Natural killer cell treated with Interleukin-12 subunit alpha and Interleukin-12 subunit beta and Interleukin-15 and Interleukin-18, amount 100 ng/mL, for 72 hours (primary cell): ENCODE measurements around the gene GNAT1. TPM values are rescaled to one million over a fixed set of nuclear protein-coding genes. Genes with fewer than 3 reads are reported as not detected.

Source experiments
- ATAC-seq, 2 donors: fragments of 150-1000 bp; cut with Tn5 transposase in 1 of 2; sonication (Bioruptor Pico), chemical (Tn5 transposase) in 1 of 2; 2 replicates each; pipeline ENCODE4 v1.10.0; 2021
- DNase-seq: peaks from one replicate; pipeline ENCODE4 v3.0.0; 2022; ENCODE audit warnings: low spot score
- H3K27ac Mint-ChIP-seq, 2 donors: 1 replicate in 1 of 2; 2 replicates in 1 of 2; pipeline ENCODE4 v1.8.0; 2022; ENCODE audit warnings: mixed read lengths in 2 of 2, mild to moderate bottlenecking in 1 of 2, moderate library complexity in 1 of 2
- H3K27me3 Mint-ChIP-seq, 2 donors: 1 replicate in 1 of 2; 2 replicates in 1 of 2; pipeline ENCODE4 v1.8.0; 2022; ENCODE audit warnings: mixed read lengths in 2 of 2
- H3K36me3 Mint-ChIP-seq: one replicate; pipeline ENCODE4 v1.8.0; 2022; ENCODE audit warnings: mixed read lengths
- H3K4me1 Mint-ChIP-seq, 2 donors: 1 replicate in 1 of 2; 2 replicates in 1 of 2; pipeline ENCODE4 v1.8.0; 2022; ENCODE audit warnings: low read depth in 2 of 2, mixed read lengths in 2 of 2, mild to moderate bottlenecking in 1 of 2
- H3K4me3 Mint-ChIP-seq: one replicate; pipeline ENCODE4 v1.8.0; 2022; ENCODE audit warnings: mixed read lengths
- H3K9me3 Mint-ChIP-seq: 2 replicates; pipeline ENCODE4 v1.8.0; 2022; ENCODE audit warnings: mixed read lengths
- total RNA-seq, 2 donors: library from RNA; stranded (reverse); gene quantifications; one replicate each; pipeline ENCODE4 v1.2.3, GENCODE V29; 2022

GNAT1 gene
- total RNA-seq, 2 donors from 2014 or later, result not detected

DNA sequence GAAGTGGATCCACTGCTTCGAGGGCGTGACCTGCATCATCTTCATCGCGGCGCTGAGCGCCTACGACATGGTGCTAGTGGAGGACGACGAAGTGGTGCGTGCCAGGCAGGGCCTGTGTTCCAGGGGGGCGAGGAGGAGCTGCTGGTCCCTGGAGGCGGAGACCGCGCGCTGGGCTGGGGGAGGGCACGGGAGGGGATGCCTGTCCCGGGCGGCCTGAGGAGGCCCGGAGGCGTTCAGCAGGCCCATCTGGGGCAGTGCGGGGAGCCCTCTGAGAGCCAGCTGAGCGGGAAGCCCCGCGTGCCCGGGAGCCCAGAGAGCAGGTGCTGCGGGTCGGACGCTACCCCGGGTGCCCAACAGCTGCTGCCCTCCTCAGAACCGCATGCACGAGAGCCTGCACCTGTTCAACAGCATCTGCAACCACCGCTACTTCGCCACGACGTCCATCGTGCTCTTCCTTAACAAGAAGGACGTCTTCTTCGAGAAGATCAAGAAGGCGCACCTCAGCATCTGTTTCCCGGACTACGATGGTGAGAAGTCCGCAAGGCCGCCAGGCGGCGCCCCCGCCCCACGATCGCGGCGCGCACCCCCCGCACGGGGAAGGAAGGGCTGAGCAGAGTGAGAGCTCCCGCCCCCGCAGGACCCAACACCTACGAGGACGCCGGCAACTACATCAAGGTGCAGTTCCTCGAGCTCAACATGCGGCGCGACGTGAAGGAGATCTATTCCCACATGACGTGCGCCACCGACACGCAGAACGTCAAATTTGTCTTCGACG, 2.9 kb downstream of the GNAT1 start:
- H3K9me3 Mint-ChIP-seq, result no peaks in the 10 kb centered on the region
- no peaks in the 10 kb centered on the region for H3K36me3 Mint-ChIP-seq
- peaks cover 0 to 5% of the 10 kb centered on the region in 2 donors for H3K4me1 Mint-ChIP-seq
- peak; percentile 80 for DNase-seq
- H3K27ac Mint-ChIP-seq, result no peak overlapping the region
- peak overlapping the region; percentile 27 for H3K4me3 Mint-ChIP-seq
- ATAC-seq, result peak; percentile 79 to 86
- peaks cover 10 to 12% of the 10 kb centered on the region in 2 donors for H3K27me3 Mint-ChIP-seq

- Mint-ChIP-seq H3K27me3 (peaks cover 12 to 13% of the 10 kb centered on the region in 2 donors), H3K4me3 (peak overlapping the region; percentile 27), H3K36me3 (no peaks in the 10 kb centered on the region), H3K4me1 (peaks cover 0 to 5% of the 10 kb centered on the region in 2 donors), H3K9me3 (no peaks in the 10 kb centered on the region), H3K27ac (no peak overlapping the region)
- peak; percentile 55 to 77 for ATAC-seq
- no peak for DNase-seq
Observed at GRCh38 chr3:50194903-50195500, 3.6 kb downstream of the GNAT1 start.

GRCh38 chr3:50195501-50196252, 4.3 kb downstream of the GNAT1 start:
- Mint-ChIP-seq H3K9me3 (no peaks in the 10 kb centered on the region), H3K4me1 (peaks cover 0 to 5% of the 10 kb centered on the region in 2 donors), H3K27ac (no peak overlapping the region), H3K4me3 (no peak overlapping the region), H3K27me3 (peaks cover 12 to 14% of the 10 kb centered on the region in 2 donors), H3K36me3 (no peaks in the 10 kb centered on the region)
- DNase-seq (no peak), ATAC-seq (no peak)

- Mint-ChIP-seq H3K4me3 (no peak overlapping the region), H3K27me3 (peaks cover 12 to 20% of the 10 kb centered on the region in 2 donors), H3K27ac (no peak overlapping the region), H3K4me1 (peaks cover 0 to 5% of the 10 kb centered on the region in 2 donors), H3K36me3 (no peaks in the 10 kb centered on the region), H3K9me3 (no peaks in the 10 kb centered on the region)
- ATAC-seq, result no peak
- DNase-seq, result no peak
Observed at GRCh38 chr3:50196253-50196801, 4.9 kb downstream of the GNAT1 start.

DNA sequence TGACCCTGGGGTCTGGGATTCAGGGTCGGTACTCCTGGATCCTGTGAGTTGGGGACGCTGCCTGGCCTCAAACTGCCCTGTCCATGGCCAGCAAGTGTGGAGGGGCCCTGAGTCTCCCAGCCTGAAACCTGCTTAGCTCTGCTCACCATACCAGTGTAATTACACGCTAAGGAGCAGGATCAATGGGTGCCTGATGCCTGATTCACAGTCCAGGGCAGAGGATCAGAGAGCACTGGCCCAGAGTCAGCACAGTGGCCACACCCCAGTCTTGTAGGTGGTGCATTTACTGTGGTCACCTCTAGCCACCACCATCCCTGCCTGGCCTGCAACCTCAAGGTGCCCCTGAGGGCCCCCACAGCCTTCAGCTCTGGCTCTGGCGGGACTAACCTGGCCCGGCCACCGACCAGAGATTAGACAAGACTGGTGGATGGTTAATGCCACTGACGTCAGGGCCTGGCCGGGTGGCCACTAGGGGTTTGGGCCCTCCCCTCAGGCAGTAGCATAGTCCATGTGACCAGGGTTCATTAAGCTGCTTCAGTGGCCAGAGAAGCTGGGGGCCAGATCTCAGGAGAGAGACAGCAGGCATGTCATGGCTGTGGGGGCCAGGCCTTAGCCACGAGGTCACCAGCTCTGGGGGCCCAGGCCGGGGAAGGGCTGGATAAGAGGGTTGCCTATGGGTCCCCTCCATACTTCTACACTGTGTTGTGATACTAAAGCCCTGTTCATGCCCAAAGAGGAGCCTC, 10.3 kb downstream of the GNAT1 start:
- no peaks in the 10 kb centered on the region for H3K4me1 Mint-ChIP-seq
- no peak for DNase-seq
- no peak overlapping the region for H3K27ac Mint-ChIP-seq
- H3K36me3 Mint-ChIP-seq, result no peaks in the 10 kb centered on the region
- no peak overlapping the region for H3K4me3 Mint-ChIP-seq
- no peaks in the 10 kb centered on the region for H3K9me3 Mint-ChIP-seq
- peak in 1 of 2 donors; percentile 24 for ATAC-seq
- H3K27me3 Mint-ChIP-seq, result peaks cover 23 to 24% of the 10 kb centered on the region in 2 donors

GRCh38 chr3:50202353-50203112, 11.1 kb downstream of the GNAT1 start:
- no peak for DNase-seq
- Mint-ChIP-seq H3K9me3 (no peaks in the 10 kb centered on the region), H3K4me1 (no peaks in the 10 kb centered on the region), H3K27me3 (peaks cover 20 to 25% of the 10 kb centered on the region in 2 donors), H3K4me3 (no peak overlapping the region), H3K27ac (no peak overlapping the region), H3K36me3 (no peaks in the 10 kb centered on the region)
- ATAC-seq, result no peak

DNA sequence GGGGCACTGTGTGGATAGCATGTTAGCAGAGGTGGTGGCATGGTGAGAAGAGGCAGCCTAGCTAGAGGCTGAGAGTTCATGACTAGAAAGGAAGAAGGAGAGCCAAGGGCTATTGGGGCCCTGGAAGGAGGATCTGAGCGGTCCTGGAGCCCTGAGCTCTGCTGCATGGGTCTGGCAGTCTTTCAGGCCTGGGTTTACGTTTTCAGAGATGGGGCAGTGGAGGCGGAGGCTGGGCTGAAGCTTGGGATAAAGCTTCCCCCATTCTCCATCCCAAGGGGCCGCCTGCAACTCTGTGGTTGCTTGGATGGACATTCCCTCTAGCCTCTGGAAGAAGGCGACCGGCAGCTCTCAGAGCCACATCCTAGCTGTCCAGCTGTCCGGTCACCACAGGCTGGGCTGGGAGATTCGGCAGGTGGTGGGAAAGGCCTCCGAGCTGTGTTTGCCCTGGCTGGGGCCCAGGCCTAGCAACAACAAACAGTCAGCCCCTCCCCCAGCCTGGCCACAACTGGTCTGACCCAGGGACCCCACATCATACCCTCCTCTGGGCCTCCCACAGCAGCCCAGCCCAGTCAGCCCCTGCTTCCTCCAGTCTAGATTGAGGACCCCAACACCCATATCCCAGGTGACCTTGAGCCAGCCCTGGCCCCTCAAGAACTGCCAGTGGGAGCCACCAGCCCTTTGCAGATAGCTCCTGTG, 11.9 kb downstream of the GNAT1 start:
- Mint-ChIP-seq H3K27ac (no peak overlapping the region), H3K36me3 (no peaks in the 10 kb centered on the region), H3K4me1 (no peaks in the 10 kb centered on the region), H3K4me3 (no peak overlapping the region), H3K9me3 (no peaks in the 10 kb centered on the region), H3K27me3 (peaks cover 19 to 26% of the 10 kb centered on the region in 2 donors)
- no peak for ATAC-seq
- no peak for DNase-seq

DNA sequence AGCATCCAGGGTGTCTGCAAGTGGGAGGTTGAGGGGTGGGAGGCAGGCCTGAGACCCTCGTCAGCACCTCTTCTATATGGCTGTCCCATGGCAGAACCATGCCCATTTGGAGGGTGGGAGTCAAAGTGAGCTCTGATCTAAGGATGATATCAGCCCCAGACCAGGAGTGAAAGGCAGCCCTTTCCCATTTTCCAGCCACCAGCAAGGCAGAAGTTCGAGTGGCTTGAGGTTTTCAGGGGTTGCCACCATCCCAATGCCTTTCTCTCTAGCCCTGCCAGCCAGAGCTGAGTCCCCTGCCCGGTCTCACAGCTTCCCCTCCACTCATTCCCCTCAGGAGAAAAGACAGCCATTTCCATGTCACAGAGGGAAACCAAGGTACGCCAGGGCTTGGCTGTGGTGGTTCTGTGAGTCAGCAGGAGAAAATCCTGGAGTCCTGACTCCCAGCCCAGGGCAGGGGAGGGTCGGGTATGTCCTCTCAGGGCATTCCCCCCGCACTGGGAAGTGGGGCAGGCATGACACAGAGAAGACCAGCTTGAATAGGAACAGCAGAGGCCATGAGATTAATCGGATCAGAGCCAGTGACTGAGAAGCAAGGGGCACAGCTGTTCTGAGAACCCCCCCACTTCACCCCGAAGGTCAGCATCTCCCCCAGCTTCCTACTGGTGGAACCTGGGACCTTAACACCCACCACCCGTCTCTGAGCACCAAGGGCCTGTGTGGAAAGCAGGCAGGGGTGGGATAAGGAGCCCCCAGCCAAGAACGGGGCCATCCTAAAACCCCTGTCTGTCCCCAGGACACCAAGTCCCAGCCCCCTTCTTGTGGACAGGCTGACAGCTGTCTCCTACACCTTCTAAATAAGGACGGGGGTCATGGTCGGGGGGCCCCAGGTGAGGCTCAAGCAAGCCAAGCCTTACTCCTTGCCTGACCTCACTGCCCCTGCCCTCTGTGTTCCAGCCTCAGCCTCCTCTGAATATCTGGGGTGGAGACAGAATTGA, 12.7 kb downstream of the GNAT1 start:
- H3K4me3 Mint-ChIP-seq, result no peak overlapping the region
- H3K9me3 Mint-ChIP-seq, result no peaks in the 10 kb centered on the region
- ATAC-seq, result no peak

DNA sequence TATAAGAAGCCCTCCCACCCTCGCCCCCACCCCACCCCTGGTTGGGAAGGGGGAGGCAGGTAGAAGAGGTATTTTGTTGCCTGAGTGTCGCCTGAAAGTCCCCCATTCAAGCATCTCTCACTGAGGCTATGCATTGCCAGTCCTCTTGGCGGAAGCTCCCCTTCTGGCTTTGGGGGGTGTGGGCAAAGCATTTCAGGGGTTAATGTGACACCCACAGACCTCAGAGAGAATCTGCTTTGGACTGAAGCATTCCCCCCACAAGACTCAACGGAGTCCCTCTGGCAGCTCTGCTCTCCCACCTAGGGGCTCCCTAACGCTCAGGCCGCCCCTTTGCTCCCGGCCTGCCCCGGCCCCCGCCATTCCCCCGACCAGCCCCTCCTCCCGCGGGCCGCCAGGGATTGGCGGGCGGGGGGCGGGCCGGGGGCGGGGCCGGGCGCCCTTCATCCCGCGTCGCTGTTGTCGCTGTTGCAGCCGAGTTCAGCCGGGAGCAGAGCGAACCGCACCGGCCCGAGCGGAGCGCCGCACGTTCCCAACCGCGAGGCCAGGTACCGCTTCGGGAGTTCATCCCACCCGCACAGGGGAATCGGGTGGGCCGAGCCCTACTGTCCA, 13.5 kb downstream of the GNAT1 start, which contains the start of gene SLC38A3:
TSS of gene SLC38A3 (plus strand) at position 468 of the 609 bp plus-strand sequence. CDS start 8,929 bp downstream, outside the sequence.
- Mint-ChIP-seq H3K9me3 (no peaks in the 10 kb centered on the region), H3K4me1 (no peaks in the 10 kb centered on the region), H3K4me3 (no peak within 1 kb of the TSS), H3K27me3 (peaks cover 20 to 26% of the 10 kb centered on the region in 2 donors), H3K36me3 (no peaks in the 10 kb centered on the region), H3K27ac (no peak within 1 kb of the TSS)
- DNase-seq (no peak), ATAC-seq (no peak)

More for the DNA sequence above, 12.7 kb downstream of the GNAT1 start:
- H3K27ac Mint-ChIP-seq, result no peak overlapping the region
- no peak for DNase-seq
- no peaks in the 10 kb centered on the region for H3K4me1 Mint-ChIP-seq
- H3K36me3 Mint-ChIP-seq, result no peaks in the 10 kb centered on the region
- peaks cover 22 to 30% of the 10 kb centered on the region in 2 donors for H3K27me3 Mint-ChIP-seq

DNA sequence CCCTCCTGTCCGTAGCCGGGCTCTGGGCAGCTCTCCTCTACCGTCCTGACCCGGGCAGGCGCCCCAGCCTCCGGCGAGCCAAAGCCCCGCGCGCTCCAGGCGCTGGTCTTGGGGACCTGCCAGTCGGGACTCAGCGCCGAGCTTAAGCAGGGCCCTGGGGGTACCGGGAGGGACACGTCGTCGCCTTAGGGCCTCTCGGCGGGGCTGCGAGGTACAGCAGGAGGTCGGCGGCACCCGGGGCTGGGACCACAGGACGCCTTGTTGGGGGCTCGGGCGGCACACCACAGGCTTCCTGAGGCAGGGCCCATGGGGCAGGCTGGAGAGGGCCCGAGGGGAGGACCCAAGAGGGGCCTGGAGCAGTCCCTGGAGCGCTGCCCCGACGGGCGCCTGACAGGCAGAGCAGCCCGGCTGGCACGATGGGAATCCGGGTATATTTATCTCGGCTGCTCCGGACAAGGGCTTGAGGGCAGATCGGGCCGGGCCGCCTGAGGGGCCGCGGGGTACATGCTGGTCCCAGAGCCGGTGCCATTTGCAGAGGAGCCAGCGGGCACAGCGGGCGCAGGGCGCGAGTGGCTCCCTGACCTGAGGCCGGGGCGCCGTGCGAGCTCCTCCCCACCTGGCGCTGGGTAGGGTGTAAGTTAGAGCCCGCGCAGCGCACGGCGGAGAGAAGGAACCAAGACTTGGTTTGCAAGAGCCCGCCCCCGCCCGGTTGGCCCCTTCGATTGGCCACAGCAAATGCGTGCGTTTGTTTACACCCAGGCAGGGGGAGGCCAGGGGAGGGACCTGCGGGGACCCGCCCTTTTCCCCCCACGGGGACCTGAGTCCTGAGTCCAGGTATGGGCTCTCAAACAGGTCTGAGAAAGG, 14.2 kb downstream of the GNAT1 start:
- no peak overlapping the region for H3K27ac Mint-ChIP-seq
- ATAC-seq (peak; percentile 7 to 24), DNase-seq (no peak)
- no peaks in the 10 kb centered on the region for H3K36me3 Mint-ChIP-seq
- no peaks in the 10 kb centered on the region for H3K4me1 Mint-ChIP-seq
- peaks cover 19 to 26% of the 10 kb centered on the region in 2 donors for H3K27me3 Mint-ChIP-seq
- H3K4me3 Mint-ChIP-seq, result no peak overlapping the region
- no peaks in the 10 kb centered on the region for H3K9me3 Mint-ChIP-seq
